HG02588 (cell line): ENCODE measurements around the gene CFAP52.
"Not testable (repeated sequence)": the region's sequence is repeated elsewhere in the genome, so short reads cannot be mapped to it uniquely, and the experiment has no call there.

Experiments
- ATAC-seq: cut with Tn5 transposase; IDR thresholded peaks from one replicate; pipeline ENCODE4 v1.9.1; 2021; ENCODE audit warnings: mild to moderate bottlenecking, moderate library complexity; ENCODE audit not compliant: unreplicated experiment

Gene CFAP52

DNA sequence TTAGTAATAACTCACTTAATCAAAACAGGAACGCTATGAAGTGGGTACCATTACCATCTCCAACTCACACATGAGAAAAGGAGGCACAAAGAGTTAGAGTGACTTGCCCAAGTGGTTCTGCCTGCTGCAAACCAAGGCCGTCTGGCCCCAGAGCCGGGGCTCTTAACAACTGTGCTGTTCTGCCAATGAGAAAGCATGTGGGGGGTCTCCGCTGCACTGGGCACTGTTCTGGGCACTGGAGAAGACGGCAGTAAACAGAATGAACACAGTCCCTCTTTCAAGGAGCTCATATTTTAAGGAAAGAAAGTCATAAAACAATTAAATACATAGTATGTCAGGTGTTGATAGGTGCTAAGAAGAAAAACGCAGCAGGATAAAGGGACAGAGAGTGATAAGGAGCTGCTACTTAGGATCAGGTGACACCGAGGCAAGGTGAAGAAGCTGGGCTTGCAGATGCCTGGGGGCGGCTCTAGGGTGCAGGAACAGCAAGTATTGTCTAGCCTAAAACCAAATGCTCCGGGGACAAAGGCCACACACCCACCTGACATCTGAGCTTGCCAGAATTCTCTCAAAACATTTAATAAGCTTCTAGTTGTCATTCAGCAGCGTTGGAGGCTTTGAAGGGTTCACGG, 7.4 kb upstream of the CFAP52 start:
- ATAC-seq = no peak

DNA sequence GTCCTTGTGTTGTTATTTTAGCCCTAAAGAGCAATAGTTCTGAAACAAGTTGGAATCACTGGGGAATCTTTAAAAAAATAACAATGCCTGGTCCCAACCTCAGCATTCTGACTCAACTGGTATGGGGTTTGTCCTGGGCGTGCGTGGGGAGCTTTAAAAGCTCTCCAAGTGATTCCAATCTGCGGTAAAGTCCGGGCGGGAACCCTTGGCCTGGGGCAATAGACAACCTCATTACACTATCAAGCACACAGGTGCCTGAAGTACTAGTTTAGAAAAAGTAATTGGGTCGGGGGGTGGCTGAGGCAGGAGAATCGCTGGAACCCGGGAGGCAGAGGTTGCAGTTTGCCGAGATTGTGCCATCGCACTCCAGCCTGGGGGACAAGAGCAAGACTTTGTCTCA, 5.2 kb upstream of the CFAP52 start:
- no peak for ATAC-seq

DNA sequence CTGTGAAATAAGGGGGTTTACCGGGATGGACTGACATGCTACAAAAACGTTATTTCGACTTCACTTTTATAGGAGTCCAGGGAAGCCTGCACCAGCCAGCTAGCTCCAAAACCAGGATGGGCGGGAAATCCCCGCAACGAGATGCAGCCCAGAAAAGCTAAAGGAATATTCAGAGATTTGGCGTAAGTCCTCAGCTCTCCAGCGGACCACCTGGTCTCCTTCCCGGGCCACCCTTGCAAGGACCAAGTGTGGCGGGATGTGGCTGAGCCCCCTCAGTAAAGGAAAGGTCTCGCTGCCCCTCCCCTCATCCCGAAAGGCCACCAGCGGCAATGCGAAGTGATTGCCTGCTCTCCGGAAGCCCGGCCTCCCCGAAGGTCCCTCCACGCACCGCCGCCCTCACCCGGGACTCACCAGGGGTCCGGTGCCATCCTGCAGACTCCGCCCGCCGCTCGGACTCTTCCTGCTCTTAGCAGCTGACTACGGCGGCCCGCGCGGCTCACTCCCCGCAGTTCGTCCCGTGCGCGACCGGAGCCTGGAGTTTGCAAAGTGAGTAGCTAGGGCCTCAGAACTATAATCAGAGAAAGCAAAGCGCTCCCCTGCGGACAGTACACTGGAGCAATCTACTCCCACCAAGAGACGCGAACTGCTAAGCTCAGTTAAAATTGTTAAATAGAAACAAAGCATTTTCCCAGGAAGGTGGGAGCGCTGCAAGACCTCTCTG, 901 bp upstream of the CFAP52 start, which contains the start of gene STX8:
STX8 (minus strand) TSS at position 440 of the 721 bp plus-strand sequence; CDS start at position 428, 12 bp downstream.
- peak; percentile 63 for ATAC-seq

- no peak for ATAC-seq
Observed at GRCh38 chr17:9577373-9577709, 899 bp downstream of the CFAP52 start.

GRCh38 chr17:9587969-9588656, 11.7 kb downstream of the CFAP52 start:
- no peak for ATAC-seq

GRCh38 chr17:9594065-9594464, 17.6 kb downstream of the CFAP52 start:
- ATAC-seq = no peak

DNA sequence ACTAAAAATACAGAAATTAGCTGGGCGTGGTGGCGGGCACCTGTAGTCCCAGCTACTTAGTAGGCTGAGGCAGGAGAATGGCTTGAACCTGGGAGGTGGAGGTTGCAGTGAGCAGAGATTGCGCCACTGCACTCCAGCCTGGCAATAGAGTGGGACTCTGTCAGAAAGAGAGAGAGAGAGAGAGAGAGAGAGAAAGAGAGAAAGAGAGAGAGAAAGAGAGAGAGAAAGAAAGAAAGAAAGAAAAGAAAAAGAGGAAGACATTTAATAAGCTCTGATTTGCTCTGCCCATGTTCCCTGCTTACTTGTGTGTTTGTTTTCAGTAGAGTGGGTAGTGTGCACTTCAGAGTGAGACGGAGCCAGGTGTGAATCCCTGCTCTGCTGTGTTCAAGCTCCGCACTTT, 21.2 kb downstream of the CFAP52 start:
- ATAC-seq = not testable (repeated sequence)

DNA sequence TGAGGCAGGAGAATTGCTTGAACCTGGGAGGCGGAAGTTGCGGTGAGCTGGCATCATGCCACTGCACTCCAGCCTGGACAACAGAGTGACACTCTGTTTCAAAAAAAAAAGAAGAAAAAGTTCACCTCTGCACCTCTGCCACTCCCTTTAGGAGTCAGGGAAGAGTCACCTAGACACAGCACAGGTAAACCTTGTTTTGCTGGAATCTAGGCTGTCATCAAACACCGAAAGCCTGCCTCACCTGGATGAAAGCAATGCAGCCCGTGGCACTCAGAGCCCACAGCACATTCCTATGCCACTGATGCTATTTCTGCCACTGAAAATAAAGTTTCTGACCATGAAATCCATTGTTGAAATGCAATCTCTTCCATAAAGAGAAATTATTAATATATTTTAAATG, 22.2 kb downstream of the CFAP52 start:
- no peak for ATAC-seq

GRCh38 chr17:9604583-9604982, 28.1 kb downstream of the CFAP52 start:
- ATAC-seq = not testable (repeated sequence)

- ATAC-seq = no peak
Observed at GRCh38 chr17:9606453-9606852, 30.0 kb downstream of the CFAP52 start.

GRCh38 chr17:9607058-9607457, 30.6 kb downstream of the CFAP52 start:
- not testable (repeated sequence) for ATAC-seq

- ATAC-seq = no peak
Observed at GRCh38 chr17:9611557-9611956, 35.1 kb downstream of the CFAP52 start.

- ATAC-seq = no peak
Observed at GRCh38 chr17:9612006-9612405, 35.6 kb downstream of the CFAP52 start.

DNA sequence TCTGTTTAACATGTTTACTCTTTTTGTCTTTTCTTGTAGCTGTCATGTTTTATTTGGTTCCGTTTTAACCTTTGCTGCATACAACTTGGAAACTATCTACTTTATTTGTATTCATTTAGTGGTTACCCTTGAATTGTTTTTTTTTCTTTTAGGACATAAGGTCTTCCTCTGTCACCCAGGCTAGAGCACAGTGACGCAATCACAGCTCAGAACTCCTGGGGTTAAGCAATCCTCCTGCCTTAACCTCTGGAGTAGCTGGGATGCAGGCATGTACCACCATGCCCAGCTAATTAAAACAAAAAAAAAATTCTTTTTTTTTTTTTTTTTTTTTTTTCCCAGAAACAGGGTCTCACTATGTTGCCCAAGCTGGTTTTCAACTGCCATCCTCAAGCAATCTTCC, 39.0 kb downstream of the CFAP52 start:
- no peak for ATAC-seq

DNA sequence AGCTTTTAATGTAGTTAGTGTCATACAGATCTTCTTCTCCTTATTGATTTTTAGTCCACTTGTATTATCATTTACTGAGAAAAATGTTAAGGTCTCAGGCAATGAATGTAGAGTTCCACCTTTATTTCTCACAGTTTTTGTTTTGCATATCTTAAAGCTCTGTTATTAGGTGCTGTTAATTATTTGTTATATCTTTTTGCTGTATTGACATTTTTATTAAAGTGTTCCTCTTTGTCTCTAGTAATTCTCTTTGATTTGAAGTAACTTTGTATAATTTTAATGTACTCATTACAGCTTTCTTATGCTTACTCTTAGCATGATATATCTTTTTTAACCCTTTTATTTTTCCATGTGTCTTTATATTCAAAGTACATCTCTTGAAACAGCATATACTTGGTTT, 46.5 kb downstream of the CFAP52 start:
- ATAC-seq = no peak

- no peak for ATAC-seq
Observed at GRCh38 chr17:9628509-9628908, 52.1 kb downstream of the CFAP52 start.

GRCh38 chr17:9632741-9633140, 56.3 kb downstream of the CFAP52 start:
- no peak for ATAC-seq

GRCh38 chr17:9635340-9635739, 58.9 kb downstream of the CFAP52 start:
- ATAC-seq = no peak

GRCh38 chr17:9636501-9636900, 60.1 kb downstream of the CFAP52 start:
- ATAC-seq = no peak

- not testable (repeated sequence) for ATAC-seq
Observed at GRCh38 chr17:9640388-9640787, 63.9 kb downstream of the CFAP52 start.

DNA sequence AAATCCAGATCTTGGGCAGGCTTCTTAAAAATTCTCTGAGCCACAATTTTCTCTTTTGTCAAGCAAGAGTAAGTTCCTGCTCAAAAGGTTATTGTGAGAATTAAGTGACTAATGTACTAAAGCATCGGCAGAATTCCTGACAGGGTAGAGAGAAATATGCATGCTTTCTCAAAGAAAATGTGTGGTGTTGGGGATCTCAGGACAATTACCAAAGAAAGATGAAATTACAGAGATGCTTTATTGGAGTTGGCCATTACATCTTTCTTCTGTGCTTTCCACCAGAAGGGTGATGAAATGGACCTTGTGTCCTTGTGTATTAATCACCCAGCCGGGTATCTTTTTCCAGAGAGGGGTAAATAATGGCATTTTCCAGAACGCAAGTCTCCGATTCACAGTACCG, 67.2 kb downstream of the CFAP52 start:
- no peak for ATAC-seq
